Caco-2 (cell line): ENCODE results near the gene TNF. TPM values are rescaled to one million over a fixed set of nuclear protein-coding genes. Genes with fewer than 3 reads are reported as not detected.

Experiments used
- BruUV-seq: library from RNA; stranded (reverse); fragments of 400-500 nt; replicated peaks from 2 replicates; lab custom pipeline; 2021; lab: Mats Ljungman, UMichigan
- CTCF ChIA-PET: fragments of 300-600 bp; sonication (Branson Sonifier 250); formaldehyde crosslinking; loops from one replicate; lab custom pipeline; 2022; ENCODE audit warnings: antibody characterized with exemption; lab: Charles Lee
- POLR2A ChIA-PET: fragments of 300-600 bp; sonication (Branson Sonifier 250); formaldehyde crosslinking; loops from one replicate; lab custom pipeline; 2022; ENCODE audit warnings: antibody characterized with exemption; lab: Charles Lee
- DNase-seq, 2 experiments: peaks; one replicate each; pipeline versions ENCODE4 v3.0.0 to v3.0.0-alpha.2; 2020 to 2022
- H3K27me3 ChIP-seq: replicated peaks from 2 replicates; pipeline ENCODE4 v1.6.0; 2011; ENCODE audit warnings: low read length; ENCODE audit not compliant: control insufficient read depth, insufficient read depth
- H3K36me3 ChIP-seq: 2 replicates; pipeline ENCODE4 v1.5.1; 2011; ENCODE audit warnings: low read length; ENCODE audit not compliant: control insufficient read depth, insufficient read depth
- H3K4me1 ChIP-seq: fragments of 250-450 bp; sonication (Bioruptor Pico); 2 replicates; pipeline ENCODE4 v1.5.1; 2020; ENCODE audit warnings: mild to moderate bottlenecking
- H3K4me3 ChIP-seq: 2 replicates; pipeline ENCODE4 v1.5.1; 2011; ENCODE audit warnings: low read depth, mild to moderate bottlenecking, control low read depth, low read length
- H3K9me3 ChIP-seq: fragments of 250-450 bp; sonication (Bioruptor Pico); 2 replicates; pipeline ENCODE4 v1.5.1; 2020; ENCODE audit warnings: mild to moderate bottlenecking, moderate library complexity
- H3K27ac Mint-ChIP-seq: one replicate; pipeline ENCODE4 v1.8.0; 2022; ENCODE audit warnings: mixed read lengths; ENCODE audit not compliant: unreplicated experiment
- H3K27me3 Mint-ChIP-seq: one replicate; pipeline ENCODE4 v1.8.0; 2022; ENCODE audit warnings: mixed read lengths; ENCODE audit not compliant: insufficient read depth, unreplicated experiment
- H3K36me3 Mint-ChIP-seq: one replicate; pipeline ENCODE4 v1.8.0; 2022; ENCODE audit warnings: mild to moderate bottlenecking, mixed read lengths; ENCODE audit not compliant: insufficient read depth, unreplicated experiment
- H3K4me1 Mint-ChIP-seq: one replicate; pipeline ENCODE4 v1.8.0; 2022; ENCODE audit warnings: low read depth, mixed read lengths; ENCODE audit not compliant: unreplicated experiment
- H3K4me3 Mint-ChIP-seq: one replicate; pipeline ENCODE4 v1.8.0; 2022; ENCODE audit warnings: mild to moderate bottlenecking, moderate library complexity, mixed read lengths; ENCODE audit not compliant: unreplicated experiment
- H3K9me3 Mint-ChIP-seq: one replicate; pipeline ENCODE4 v1.8.0; 2022; ENCODE audit warnings: mixed read lengths; ENCODE audit not compliant: unreplicated experiment
- intact Hi-C: fragments of 100-400 bp; cut with micrococcal nuclease; formaldehyde crosslinking; loops from one replicate; pipeline ENCODE4 v1.10.0; 2022; ENCODE audit not compliant: unreplicated experiment
- total RNA-seq: library from RNA; stranded (reverse); gene quantifications from 2 replicates; pipeline ENCODE4 v1.2.3, GENCODE V29; 2022
- TF ChIP-seq, protein P1 (sequence below), 2 experiments: fragments of 200-600 bp in 1 of 2; IDR thresholded peaks; 1 replicate in 1 of 2; 2 replicates in 1 of 2; pipeline versions ENCODE4 v1.5.1 to v1.8.0; 2011 to 2022; ENCODE audit warnings: antibody characterized with exemption in 1 of 2, control low read depth in 1 of 2, inconsistent platforms in 1 of 2, low read depth in 1 of 2, low read length in 1 of 2, mild to moderate bottlenecking in 1 of 2, moderate library complexity in 1 of 2; ENCODE audit not compliant: insufficient read depth in 1 of 2, severe bottlenecking in 1 of 2, unreplicated experiment in 1 of 2

The TNF gene
- total RNA-seq, 1 experiment from 2014 or later, result not detected

DNA sequence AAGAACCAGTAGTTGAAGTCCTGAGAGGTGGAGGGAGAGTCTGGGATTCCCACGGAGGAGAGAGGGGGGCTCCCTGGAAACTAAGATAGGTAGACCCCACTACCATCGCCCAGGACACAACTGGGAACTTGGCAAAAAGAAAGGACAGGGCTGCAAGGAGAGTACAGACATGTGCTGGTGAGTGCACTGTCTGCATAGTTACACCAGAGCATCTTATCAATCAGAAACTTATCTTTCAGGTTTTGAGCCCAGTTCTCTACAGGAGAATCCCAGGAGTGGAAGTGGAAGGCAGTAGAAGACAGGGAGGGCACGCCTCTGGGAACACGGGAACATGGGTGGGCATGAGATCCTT, 15.8 kb upstream of the TNF start:
- Mint-ChIP-seq H3K4me3 (no peak overlapping the region), H3K27ac (peak overlapping the region; percentile 43), H3K9me3 (no peaks in the 10 kb centered on the region), H3K27me3 (no peaks in the 10 kb centered on the region), H3K36me3 (peaks cover 20% of the 10 kb centered on the region), H3K4me1 (no peaks in the 10 kb centered on the region)
- ChIA-PET CTCF (no interaction called here), POLR2A (no interaction called here)
- intact Hi-C loops, result no loop called here
- no TSS peak for BruUV-seq
- Histone ChIP-seq H3K9me3 (no peaks in the 10 kb centered on the region), H3K36me3 (no peaks in the 10 kb centered on the region; the same call in 1 of the 2 replicates), H3K4me1 (peaks cover 4% of the 10 kb centered on the region; the same call in 1 of the 2 replicates), H3K27me3 (no peaks in the 10 kb centered on the region), H3K4me3 (no peak overlapping the region)
- DNase-seq, result no peak
- TF ChIP-seq, protein P1, sequence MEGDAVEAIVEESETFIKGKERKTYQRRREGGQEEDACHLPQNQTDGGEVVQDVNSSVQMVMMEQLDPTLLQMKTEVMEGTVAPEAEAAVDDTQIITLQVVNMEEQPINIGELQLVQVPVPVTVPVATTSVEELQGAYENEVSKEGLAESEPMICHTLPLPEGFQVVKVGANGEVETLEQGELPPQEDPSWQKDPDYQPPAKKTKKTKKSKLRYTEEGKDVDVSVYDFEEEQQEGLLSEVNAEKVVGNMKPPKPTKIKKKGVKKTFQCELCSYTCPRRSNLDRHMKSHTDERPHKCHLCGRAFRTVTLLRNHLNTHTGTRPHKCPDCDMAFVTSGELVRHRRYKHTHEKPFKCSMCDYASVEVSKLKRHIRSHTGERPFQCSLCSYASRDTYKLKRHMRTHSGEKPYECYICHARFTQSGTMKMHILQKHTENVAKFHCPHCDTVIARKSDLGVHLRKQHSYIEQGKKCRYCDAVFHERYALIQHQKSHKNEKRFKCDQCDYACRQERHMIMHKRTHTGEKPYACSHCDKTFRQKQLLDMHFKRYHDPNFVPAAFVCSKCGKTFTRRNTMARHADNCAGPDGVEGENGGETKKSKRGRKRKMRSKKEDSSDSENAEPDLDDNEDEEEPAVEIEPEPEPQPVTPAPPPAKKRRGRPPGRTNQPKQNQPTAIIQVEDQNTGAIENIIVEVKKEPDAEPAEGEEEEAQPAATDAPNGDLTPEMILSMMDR (IDR thresholded peaks at IDR 0.05; ENCODE audit: insufficient read depth in 1 of 2, low read depth in 1 of 2, low read length in 1 of 2, severe bottlenecking in 1 of 2, unreplicated experiment in 1 of 2), result no peak

DNA sequence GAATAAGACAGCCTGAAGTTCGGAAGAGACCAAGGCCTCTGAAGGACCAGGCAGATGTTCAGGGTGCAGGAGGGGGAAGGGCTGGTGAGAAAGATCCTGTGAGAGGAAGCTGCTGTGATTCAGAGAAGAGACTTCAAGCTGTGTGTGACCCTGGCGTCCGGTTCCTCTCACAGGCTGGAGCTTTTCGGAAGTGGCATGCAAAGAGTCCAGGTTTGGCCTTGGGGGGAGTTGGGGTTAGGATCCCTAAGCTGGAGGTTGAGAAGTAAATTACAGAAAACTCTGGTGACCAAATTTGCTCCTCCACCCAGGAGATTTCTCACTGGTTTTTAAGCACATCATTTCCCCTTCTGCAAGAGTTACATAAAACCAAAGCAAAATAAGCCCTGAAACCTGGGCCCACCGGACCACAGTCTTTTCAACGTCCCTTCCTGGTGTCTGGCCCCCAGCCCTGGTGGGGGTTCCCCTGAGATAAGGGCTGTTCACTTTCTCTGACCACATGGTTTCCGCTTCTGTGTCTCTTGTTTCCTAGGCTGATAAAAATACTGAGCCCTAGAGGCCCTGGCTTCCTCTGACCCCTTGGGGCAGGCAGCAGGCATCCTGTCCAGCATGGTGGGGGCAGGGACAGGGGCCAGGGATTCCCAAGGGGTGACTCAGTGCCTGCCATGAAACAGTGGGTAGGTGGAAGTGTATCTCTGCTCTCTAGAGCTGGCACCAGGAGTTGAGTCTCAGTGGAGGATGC, 15.2 kb upstream of the TNF start:
- intact Hi-C loops, result no loop called here
- Histone ChIP-seq H3K4me1 (peaks cover 4% of the 10 kb centered on the region; the same call in 1 of the 2 replicates), H3K4me3 (no peak overlapping the region), H3K27me3 (no peaks in the 10 kb centered on the region), H3K36me3 (no peaks in the 10 kb centered on the region; the same call in 1 of the 2 replicates), H3K9me3 (no peaks in the 10 kb centered on the region)
- CTCF ChIA-PET, result no interaction called here
- Mint-ChIP-seq H3K9me3 (no peaks in the 10 kb centered on the region), H3K4me1 (no peaks in the 10 kb centered on the region), H3K4me3 (no peak overlapping the region), H3K36me3 (peaks cover 20% of the 10 kb centered on the region), H3K27ac (peak overlapping the region; percentile 43), H3K27me3 (no peaks in the 10 kb centered on the region)
- POLR2A ChIA-PET, result no interaction called here
- TF ChIP-seq, protein P1 (IDR thresholded peaks at IDR 0.05; ENCODE audit: insufficient read depth in 1 of 2, low read depth in 1 of 2, low read length in 1 of 2, severe bottlenecking in 1 of 2, unreplicated experiment in 1 of 2), result no peak
- no TSS peak for BruUV-seq
- peak in 1 of 2 experiments; percentile 22 for DNase-seq

DNA sequence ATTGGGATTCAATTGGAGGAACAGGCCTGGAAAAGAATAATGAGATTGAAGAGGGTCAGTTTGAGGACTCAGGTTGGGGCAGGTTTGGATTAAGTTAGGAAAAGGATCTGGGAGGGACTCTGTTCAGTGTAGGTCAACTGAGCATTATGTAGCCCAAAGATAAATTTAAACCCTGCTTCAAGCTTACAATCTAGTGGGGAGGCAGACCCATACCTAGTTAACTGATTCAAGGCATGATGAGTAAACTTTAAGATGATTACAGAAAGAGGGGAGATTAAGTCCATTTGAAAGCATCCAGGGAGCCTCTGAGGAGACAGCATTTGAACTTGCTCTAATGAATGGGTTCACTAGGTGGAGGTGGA, 14.7 kb upstream of the TNF start:
- ChIA-PET POLR2A (no interaction called here), CTCF (no interaction called here)
- BruUV-seq, result no TSS peak
- Histone ChIP-seq H3K4me1 (peaks cover 4% of the 10 kb centered on the region; the same call in 1 of the 2 replicates), H3K9me3 (no peaks in the 10 kb centered on the region), H3K36me3 (no peaks in the 10 kb centered on the region; the same call in 1 of the 2 replicates), H3K4me3 (no peak overlapping the region), H3K27me3 (no peaks in the 10 kb centered on the region)
- no peaks in the 10 kb centered on the region for H3K9me3 Mint-ChIP-seq
- intact Hi-C loops, result no loop called here
- H3K4me1 Mint-ChIP-seq, result no peaks in the 10 kb centered on the region
- TF ChIP-seq, protein P1 (IDR thresholded peaks at IDR 0.05; ENCODE audit: insufficient read depth in 1 of 2, low read depth in 1 of 2, low read length in 1 of 2, severe bottlenecking in 1 of 2, unreplicated experiment in 1 of 2), result no peak
- H3K27me3 Mint-ChIP-seq, result no peaks in the 10 kb centered on the region
- DNase-seq, result no peak
- H3K4me3 Mint-ChIP-seq, result no peak overlapping the region
- peaks cover 20% of the 10 kb centered on the region for H3K36me3 Mint-ChIP-seq
- peak overlapping the region; percentile 28 for H3K27ac Mint-ChIP-seq
